ENCODE data around the gene ACO2. TPM values are rescaled to one million over a fixed set of nuclear protein-coding genes. Genes with fewer than 3 reads are reported as not detected.

ACO2 gene
- total RNA-seq, 1 experiment from 2014 or later = 66.6 TPM

DNA sequence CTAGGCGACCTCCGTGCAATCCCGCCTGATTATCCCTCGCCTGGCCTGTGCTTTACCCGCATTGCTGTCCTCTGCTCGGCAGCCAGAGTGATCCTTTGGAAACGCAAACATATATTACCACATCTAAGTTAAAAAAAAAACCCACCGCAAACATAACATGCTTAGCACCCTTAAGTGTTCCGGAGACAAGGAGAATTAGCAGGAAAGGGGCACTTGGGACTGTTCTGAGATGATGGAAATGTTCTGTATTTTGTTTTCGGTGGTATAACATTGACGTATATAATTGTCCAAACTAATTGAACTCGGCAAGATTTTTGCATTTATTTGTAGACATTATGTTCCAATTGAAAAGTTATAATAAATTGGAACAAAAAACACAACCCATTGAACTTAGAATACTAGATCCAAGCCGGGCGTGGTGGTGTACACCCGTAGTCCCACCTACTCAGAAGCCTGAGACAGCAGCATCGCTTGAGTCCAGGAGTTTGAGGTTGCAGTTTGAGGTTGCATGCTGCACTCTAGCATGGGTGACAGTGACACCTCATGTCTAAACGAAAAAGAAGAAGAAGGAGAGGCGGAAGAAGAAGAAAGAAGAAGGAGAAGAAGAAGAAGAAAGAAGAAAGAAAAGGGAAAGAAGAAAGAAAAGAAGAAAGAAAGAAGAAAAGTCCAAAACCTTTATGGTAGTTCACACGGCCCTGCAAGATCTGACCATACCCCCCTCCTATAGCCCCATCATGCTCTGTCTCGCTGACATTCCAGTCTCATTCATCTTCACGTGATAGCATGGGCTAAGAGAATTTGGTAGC, 76.0 kb downstream of the ACO2 start:
- Histone ChIP-seq H3K27ac (ENCODE audit: insufficient read length, low read depth, low read length) (no peak overlapping the region), H2BK15ac (ENCODE audit: low read depth, low read length) (no peak overlapping the region), H3K4ac (ENCODE audit: low read depth, low read length) (no peak overlapping the region), H3K9me3 (ENCODE audit: control insufficient read depth, low read depth, low read length) (no peaks in the 10 kb centered on the region), H4K8ac (replicated peaks; ENCODE audit: insufficient read length, low read depth, low read length) (no peak overlapping the region), H4K91ac (ENCODE audit: insufficient read length, low read depth, low read length) (no peak overlapping the region), H4K5ac (ENCODE audit: insufficient read length, low read depth, low read length) (no peak overlapping the region), H3K79me1 (ENCODE audit: insufficient read depth, low read depth, low read length, poor library complexity, severe bottlenecking) (no peaks in the 10 kb centered on the region), H3K27me3 (ENCODE audit: insufficient read depth, low read length) (no peaks in the 10 kb centered on the region), H2BK5ac (ENCODE audit: insufficient read length, low read length) (no peak overlapping the region), H3K4me1 (ENCODE audit: insufficient read depth, low read length) (no peaks in the 10 kb centered on the region), H2AK5ac (ENCODE audit: insufficient read length, low read length) (no peak overlapping the region), H2BK120ac (ENCODE audit: low read depth, low read length, poor library complexity, severe bottlenecking) (no peak overlapping the region), H3K9ac (ENCODE audit: extremely low read depth, insufficient read length, low read length) (no peak overlapping the region), H3K56ac (ENCODE audit: insufficient read length, low read depth, low read length) (no peak overlapping the region), H3K79me2 (ENCODE audit: insufficient read depth, low read length) (peaks cover 7% of the 10 kb centered on the region), H3K18ac (ENCODE audit: insufficient read length, low read depth, low read length) (no peak overlapping the region), H4K20me1 (ENCODE audit: control insufficient read depth, insufficient read depth, insufficient read length) (no peaks in the 10 kb centered on the region), H2BK20ac (ENCODE audit: low read depth, low read length, poor library complexity, severe bottlenecking) (no peak overlapping the region), H3K4me2 (ENCODE audit: insufficient read depth, insufficient read length, low read length) (peak overlapping the region; percentile 11), H3K23ac (ENCODE audit: insufficient read length, low read depth, low read length) (no peak overlapping the region), H3K23me2 (ENCODE audit: insufficient read length, low read depth, low read length, poor library complexity, severe bottlenecking) (no peaks in the 10 kb centered on the region), H2BK12ac (ENCODE audit: insufficient read length, low read depth, low read length) (no peak overlapping the region), H2AFZ (ENCODE audit: low read length) (no peak overlapping the region), H3T11ph (ENCODE audit: low read length) (no peak overlapping the region), H3K14ac (ENCODE audit: insufficient read depth, low read length) (no peak overlapping the region)
- Mint-ChIP-seq H3K4me1 (peaks cover 17 to 31% of the 10 kb centered on the region in 2 experiments), H3K27ac (peak overlapping the region in 1 of 3 experiments; percentile 91; a peak in 1 of 7 replicates), H3K4me3 (peak overlapping the region; percentile 94 to 97), H3K27me3 (ENCODE audit: low read depth) (peaks cover 4% of the 10 kb centered on the region; the same call in 1 of the 2 replicates), H3K36me3 (ENCODE audit: insufficient read depth in 1 of 3, low read depth in 3 of 3) (peaks cover 6 to 11% (median 9%) of the 10 kb centered on the region in 3 experiments; a peak in 5 of 7 replicates), H3K9me3 (no peaks in the 10 kb centered on the region)
- WGBS (ENCODE audit: extremely low coverage, insufficient read length, low lambda C conversion rate) = no CpG with 5 or more reads among the region's 21 CpGs
- no peak for TF ChIP-seq CTCF (conservative IDR thresholded peaks at IDR 0.05)
- DNase-seq = no peak

Measured in H9 (cell line).